Mucosa of descending colon (tissue), 3 donors: ENCODE measurements around the gene TBRG1. TPM values are rescaled to one million over a fixed set of nuclear protein-coding genes. Genes with fewer than 3 reads are reported as not detected.

Experiments used
- ATAC-seq: fragments of 200-7000 bp; cut with Tn5 transposase; one replicate; pipeline ENCODE4 v1.9.1; 2020; ENCODE audit warnings: mild to moderate bottlenecking, moderate library complexity
- DNase-seq, 3 donors: peaks; one replicate each; pipeline ENCODE4 v3.0.0-alpha.2; 2020
- H3K36me3 ChIP-seq: fragments of 200-600 bp; one replicate; pipeline ENCODE4 v1.8.0; 2021; ENCODE audit warnings: low read depth, mild to moderate bottlenecking
- H3K4me1 ChIP-seq: fragments of 200-600 bp; one replicate; pipeline ENCODE4 v1.8.0; 2021; ENCODE audit warnings: low read depth, mild to moderate bottlenecking
- H3K4me3 ChIP-seq: fragments of 200-600 bp; one replicate; pipeline ENCODE4 v1.8.0; 2021; ENCODE audit warnings: mild to moderate bottlenecking
- H3K9me3 ChIP-seq: fragments of 200-600 bp; one replicate; pipeline ENCODE4 v1.8.0; 2021; ENCODE audit warnings: mild to moderate bottlenecking
- CTCF ChIP-seq: fragments of 200-600 bp; IDR thresholded peaks from one replicate; pipeline ENCODE4 v1.8.0; 2022; ENCODE audit warnings: antibody characterized with exemption, mild to moderate bottlenecking
- intact Hi-C, 2 donors: fragments of 100-400 bp; cut with DNase I in 1 of 2; cut with micrococcal nuclease in 1 of 2; formaldehyde crosslinking; loops; one replicate each; pipeline versions ENCODE4 v1.11.0 to v1.11.1; 2022; cut with DNase I, micrococcal nuclease
- total RNA-seq, 3 donors: library from RNA; stranded (reverse); fragmentation: NEBNext Ultra II Directional in 2 of 3; extraction: Animal tissue kit (Norgen Biotek cat#: 25700) in 2 of 3; gene quantifications; one replicate each; pipeline versions ENCODE4 v1.2.1 to v1.2.4, GENCODE V29; 2021 to 2023
- donor health status: DM: no; HTN: no; CAD: no; lungs with moderate emphysema.
- donor health status: DM: no; HTN: no; CAD: no.
- donor health status: DM: no; HTN: yes; CAD: no.

Gene TBRG1
- total RNA-seq, 3 donors from 2014 or later, result 26.6 to 45.8 (median 41.8) TPM

- Histone ChIP-seq H3K36me3 (no peaks in the 10 kb centered on the region), H3K4me3 (no peak overlapping the region), H3K4me1 (peaks cover 17% of the 10 kb centered on the region), H3K9me3 (no peaks in the 10 kb centered on the region)
- no peak for TF ChIP-seq CTCF
- ATAC-seq, result no peak
- DNase-seq, result no peak
- intact Hi-C loops, result no loop called here
Observed at GRCh38 chr11:124623861-124624525, 1.3 kb downstream of the TBRG1 start.

DNA sequence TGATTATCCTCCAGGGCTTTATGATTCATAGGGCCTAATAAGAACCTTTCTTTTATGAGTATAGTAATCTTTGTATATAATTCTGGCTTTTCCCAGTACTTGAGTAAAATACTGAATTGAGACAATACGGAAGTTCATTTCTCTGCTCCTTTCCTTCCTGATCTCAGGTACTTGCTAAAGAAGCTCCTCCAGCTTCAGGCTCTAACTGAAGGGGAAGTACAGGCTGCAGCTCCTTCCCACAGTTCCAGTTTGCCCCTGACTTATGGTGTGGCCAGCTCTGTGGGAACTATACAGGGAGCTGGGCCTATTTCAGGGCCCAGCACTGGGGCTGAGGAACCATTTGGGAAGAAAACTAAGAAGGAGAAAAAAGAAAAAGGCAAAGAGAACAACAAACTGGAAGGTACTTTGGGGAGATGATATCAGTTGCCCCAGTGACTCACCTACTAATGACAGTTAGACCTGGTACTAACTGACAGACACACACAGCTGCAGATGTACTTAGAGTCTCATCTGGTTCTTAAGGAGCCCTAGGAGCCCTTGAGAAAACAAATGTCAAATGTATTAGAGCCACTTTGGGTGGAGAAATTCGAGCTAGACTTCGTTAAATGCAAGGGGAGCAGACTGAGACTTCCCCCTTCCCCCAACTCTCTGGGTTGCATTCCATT lies 3.0 kb downstream of the TBRG1 start:
- TF ChIP-seq CTCF, result no peak
- Histone ChIP-seq H3K4me3 (no peak overlapping the region), H3K4me1 (peaks cover 17% of the 10 kb centered on the region), H3K36me3 (no peaks in the 10 kb centered on the region), H3K9me3 (no peaks in the 10 kb centered on the region)
- ATAC-seq (no peak), DNase-seq (no peak)
- intact Hi-C loops, result no loop called here

GRCh38 chr11:124627546-124627945 lies 4.9 kb downstream of the TBRG1 start:
- intact Hi-C loops, result no loop called here
- TF ChIP-seq CTCF, result no peak
- Histone ChIP-seq H3K4me3 (no peak overlapping the region), H3K4me1 (peaks cover 17% of the 10 kb centered on the region), H3K9me3 (no peaks in the 10 kb centered on the region), H3K36me3 (no peaks in the 10 kb centered on the region)
- DNase-seq (no peak), ATAC-seq (no peak)

GRCh38 chr11:124629961-124630360 lies 7.3 kb downstream of the TBRG1 start:
- ATAC-seq, result no peak
- intact Hi-C loops, result no loop called here
- H3K36me3 ChIP-seq, result no peaks in the 10 kb centered on the region

GRCh38 chr11:124633355-124633754 lies 10.7 kb downstream of the TBRG1 start:
- Histone ChIP-seq H3K36me3 (no peaks in the 10 kb centered on the region), H3K4me1 (no peaks in the 10 kb centered on the region), H3K9me3 (no peaks in the 10 kb centered on the region), H3K4me3 (no peak overlapping the region)
- ATAC-seq (peak; percentile 34), DNase-seq (no peak)
- TF ChIP-seq CTCF, result no peak
- intact Hi-C loops, result no loop called here

More at GRCh38 chr11:124629961-124630360, 7.3 kb downstream of the TBRG1 start:
- no peak for DNase-seq
- Histone ChIP-seq H3K9me3 (no peaks in the 10 kb centered on the region), H3K4me3 (no peak overlapping the region), H3K4me1 (no peaks in the 10 kb centered on the region)
- no peak for TF ChIP-seq CTCF
